GM10248 (cell line): ENCODE data around the gene SLX4IP.

Experiments used
- CTCF ChIA-PET: fragments of 300-600 bp; sonication (Branson Sonifier 250); formaldehyde crosslinking; extraction: SDS; loops from one replicate; lab custom pipeline; 2021; ENCODE audit warnings: antibody characterized with exemption; lab: Yijun Ruan, JAX
- POLR2A ChIA-PET: fragments of 350-650 bp; sonication (Branson Sonifier 250); formaldehyde crosslinking; extraction: SDS; loops from one replicate; lab custom pipeline; 2020; ENCODE audit warnings: antibody characterized with exemption; lab: Yijun Ruan, JAX
- DNase-seq: peaks from one replicate; pipeline ENCODE4 v3.0.0; 2012; ENCODE audit errors: extremely low spot score
- TF ChIP-seq, protein P1 (sequence below): IDR thresholded peaks from 2 replicates; pipeline ENCODE4 v1.5.1; 2012; ENCODE audit warnings: mild to moderate bottlenecking, low read depth; ENCODE audit errors: extremely low read depth, missing control alignments, control extremely low read depth

Gene SLX4IP

DNA sequence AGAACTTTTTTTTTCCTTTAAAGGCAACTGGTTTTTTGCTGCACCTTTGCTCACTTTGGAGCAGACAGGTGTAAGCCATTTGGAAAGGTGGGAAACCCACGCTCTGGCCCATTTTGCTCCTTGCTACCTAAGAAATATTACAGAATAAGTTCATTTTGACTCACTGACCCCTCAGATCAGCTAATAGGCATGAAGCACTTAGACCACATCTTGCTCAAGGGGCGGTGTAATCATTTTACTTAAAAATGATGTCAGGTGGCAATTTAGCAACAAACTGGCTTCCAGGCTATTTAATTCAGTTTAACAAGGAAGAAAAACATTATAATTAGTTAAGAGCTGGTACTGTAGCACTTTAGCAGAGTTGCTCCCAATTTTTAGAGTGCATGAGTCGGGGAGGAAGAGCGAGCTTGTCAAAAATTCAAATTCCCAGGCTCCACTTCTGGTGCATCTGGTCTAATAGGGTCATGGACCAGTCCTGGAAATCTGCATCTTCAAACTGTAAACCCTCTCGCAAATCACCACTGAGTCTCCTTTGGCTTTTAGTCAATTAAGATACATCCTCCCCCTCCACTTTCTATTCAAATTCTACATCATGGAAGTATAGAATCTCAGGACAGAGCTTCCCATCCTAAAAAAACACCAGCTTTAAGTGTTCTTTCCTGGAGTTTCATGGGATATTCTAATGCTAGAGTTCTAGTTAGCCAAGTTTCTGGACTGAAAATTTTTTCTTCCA, 200.5 kb downstream of the SLX4IP start:
- DNase-seq: no peak
- POLR2A ChIA-PET: no interaction called here
- TF ChIP-seq, protein P1, sequence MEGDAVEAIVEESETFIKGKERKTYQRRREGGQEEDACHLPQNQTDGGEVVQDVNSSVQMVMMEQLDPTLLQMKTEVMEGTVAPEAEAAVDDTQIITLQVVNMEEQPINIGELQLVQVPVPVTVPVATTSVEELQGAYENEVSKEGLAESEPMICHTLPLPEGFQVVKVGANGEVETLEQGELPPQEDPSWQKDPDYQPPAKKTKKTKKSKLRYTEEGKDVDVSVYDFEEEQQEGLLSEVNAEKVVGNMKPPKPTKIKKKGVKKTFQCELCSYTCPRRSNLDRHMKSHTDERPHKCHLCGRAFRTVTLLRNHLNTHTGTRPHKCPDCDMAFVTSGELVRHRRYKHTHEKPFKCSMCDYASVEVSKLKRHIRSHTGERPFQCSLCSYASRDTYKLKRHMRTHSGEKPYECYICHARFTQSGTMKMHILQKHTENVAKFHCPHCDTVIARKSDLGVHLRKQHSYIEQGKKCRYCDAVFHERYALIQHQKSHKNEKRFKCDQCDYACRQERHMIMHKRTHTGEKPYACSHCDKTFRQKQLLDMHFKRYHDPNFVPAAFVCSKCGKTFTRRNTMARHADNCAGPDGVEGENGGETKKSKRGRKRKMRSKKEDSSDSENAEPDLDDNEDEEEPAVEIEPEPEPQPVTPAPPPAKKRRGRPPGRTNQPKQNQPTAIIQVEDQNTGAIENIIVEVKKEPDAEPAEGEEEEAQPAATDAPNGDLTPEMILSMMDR: no peak
- CTCF ChIA-PET: interaction anchor here (1.1 to 2.0 kb wide), 4 partner anchors 14 to 571 kb away, joined by 3 to 8 read pairs (median 3); no protein-coding TSS in a partner anchor

DNA sequence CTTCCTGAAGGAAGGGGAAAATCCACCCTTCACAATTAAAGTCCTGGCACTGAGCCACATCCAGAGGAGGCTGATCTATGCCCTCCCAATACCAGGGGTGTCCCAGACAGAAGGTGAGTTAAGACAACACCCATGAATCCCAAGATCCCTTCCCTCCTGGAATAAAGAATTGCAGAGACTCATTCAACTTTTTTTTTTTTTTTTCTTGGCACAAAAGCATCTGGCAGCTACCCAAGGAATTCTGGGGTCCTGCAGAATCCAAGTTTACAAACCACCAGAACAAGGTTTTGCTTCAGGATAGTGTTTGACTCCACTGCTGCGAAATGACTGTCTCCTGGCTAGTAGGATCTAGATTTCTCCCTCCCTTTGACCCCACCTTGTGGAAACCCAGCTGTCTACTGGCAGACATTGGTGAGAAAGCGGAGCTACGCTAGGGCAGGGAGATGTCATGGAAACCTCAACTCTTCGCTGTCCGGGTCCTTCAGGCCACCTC, 201.3 kb downstream of the SLX4IP start:
- TF ChIP-seq, protein P1: no peak
- ChIA-PET CTCF (interaction anchor here (1.1 to 2.0 kb wide), 5 partner anchors 8 to 34 kb away, joined by 3 to 8 read pairs (median 4); no protein-coding TSS in a partner anchor), POLR2A (no interaction called here)
- DNase-seq: no peak

DNA sequence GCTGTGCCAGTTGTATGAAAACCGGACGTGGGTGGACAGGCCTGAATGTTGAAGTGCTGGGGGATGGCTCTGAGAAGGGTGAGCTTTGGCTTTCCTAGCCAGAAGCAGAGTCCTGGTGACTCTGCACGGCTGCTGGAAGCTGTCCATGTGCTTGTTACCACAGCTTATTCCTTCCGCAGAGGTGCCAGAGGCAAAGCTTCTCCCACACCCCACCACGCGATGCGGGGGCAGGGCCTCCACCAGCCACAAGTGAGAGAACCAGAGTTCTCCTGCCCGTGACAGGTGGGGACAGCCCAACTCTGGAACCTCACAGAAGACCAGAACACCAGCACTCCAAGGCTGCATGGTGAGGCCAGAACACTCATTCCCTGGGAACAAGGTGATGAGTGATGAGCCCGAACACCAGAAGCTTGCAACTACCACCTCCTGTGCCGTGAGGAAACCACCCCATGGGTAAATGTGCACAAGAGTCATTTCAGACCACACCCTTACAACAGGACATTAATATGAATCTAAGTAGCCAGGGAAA, 202.0 kb downstream of the SLX4IP start:
- TF ChIP-seq, protein P1: no peak
- CTCF ChIA-PET: interaction anchor here (1.1 to 2.0 kb wide), 5 partner anchors 8 to 33 kb away, joined by 3 to 8 read pairs (median 4); no protein-coding TSS in a partner anchor
- POLR2A ChIA-PET: no interaction called here
- no peak for DNase-seq

DNA sequence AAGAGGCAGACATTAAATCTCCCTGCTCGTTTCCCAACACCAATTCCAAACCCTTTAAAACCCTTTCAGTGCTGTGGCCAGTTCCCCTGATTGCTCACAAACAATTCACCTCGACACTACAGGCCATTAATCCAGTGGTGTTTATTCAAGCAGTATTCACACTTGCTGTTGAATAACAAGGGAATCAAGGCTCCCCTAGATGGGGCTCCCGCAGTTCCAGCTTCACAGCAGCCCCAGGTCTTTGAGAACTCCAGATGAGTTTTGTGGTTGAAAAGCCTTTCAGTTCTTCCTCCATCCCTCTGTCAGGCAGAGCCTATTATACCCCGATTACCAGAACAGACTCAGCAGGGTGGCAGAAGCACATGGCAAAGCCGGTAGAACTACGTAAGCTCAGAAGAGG, 202.5 kb downstream of the SLX4IP start:
- POLR2A ChIA-PET: no interaction called here
- TF ChIP-seq, protein P1: no peak
- no peak for DNase-seq
- CTCF ChIA-PET: interaction anchor here (1.1 to 2.0 kb wide), 6 partner anchors 8 to 33 kb away, joined by 3 to 8 read pairs (median 5); no protein-coding TSS in a partner anchor

DNA sequence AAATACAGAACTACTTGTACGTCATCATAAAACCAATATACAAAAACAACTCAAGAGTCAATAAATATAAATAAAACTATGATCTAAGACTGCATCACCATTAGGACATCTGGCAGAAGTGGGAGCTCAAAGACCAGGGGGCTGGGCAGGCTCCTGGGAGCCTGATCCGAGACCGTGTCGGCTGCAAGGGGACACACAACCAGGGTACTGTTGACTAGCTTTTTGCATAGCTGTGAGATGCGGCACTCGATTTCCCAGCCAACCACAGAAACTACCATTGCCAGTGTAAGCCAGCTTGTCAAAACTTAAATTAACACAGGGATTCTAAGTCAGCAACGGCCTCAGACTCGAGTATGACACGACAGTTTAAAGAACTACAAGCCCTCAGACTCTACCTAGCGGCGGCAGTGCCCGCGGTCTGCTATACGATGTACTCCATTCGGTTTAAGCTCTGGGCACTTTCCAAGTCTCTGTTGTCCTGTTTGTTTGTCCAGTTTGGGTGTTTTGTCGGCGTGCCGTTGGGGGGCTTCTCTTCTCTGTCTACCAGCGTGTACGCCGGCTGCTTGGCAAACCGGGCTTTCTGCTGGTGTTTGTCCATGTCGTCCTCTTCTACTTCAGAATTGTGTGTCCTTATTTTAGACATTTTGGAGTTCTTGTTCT, 204.1 kb downstream of the SLX4IP start:
- DNase-seq: no peak
- ChIA-PET POLR2A (no interaction called here), CTCF (interaction anchor here (1.2 to 3.4 kb wide), 5 partner anchors 8 to 86 kb away, joined by 3 to 17 read pairs (median 5); no protein-coding TSS in a partner anchor)
- TF ChIP-seq, protein P1: no peak
